GM18505 (cell line): Measurements from ENCODE around the gene PTH1R.
A peak's percentile ranks its signal among the peaks of the same experiment; 100 is the strongest.

Experiments used
- ATAC-seq: cut with Tn5 transposase; IDR thresholded peaks from one replicate; pipeline ENCODE4 v1.9.1; 2021; ENCODE audit not compliant: unreplicated experiment
- POLR2A ChIP-seq: IDR thresholded peaks from 4 replicates; pipeline ENCODE4 v1.6.1; 2011; ENCODE audit warnings: borderline replicate concordance; ENCODE audit not compliant: insufficient read depth, insufficient read length; ENCODE audit errors: extremely low read depth

PTH1R gene

GRCh38 chr3:46930166-46930944, 52.8 kb downstream of the PTH1R start:
- ATAC-seq: no peak
- peak; percentile 39 for TF ChIP-seq POLR2A

DNA sequence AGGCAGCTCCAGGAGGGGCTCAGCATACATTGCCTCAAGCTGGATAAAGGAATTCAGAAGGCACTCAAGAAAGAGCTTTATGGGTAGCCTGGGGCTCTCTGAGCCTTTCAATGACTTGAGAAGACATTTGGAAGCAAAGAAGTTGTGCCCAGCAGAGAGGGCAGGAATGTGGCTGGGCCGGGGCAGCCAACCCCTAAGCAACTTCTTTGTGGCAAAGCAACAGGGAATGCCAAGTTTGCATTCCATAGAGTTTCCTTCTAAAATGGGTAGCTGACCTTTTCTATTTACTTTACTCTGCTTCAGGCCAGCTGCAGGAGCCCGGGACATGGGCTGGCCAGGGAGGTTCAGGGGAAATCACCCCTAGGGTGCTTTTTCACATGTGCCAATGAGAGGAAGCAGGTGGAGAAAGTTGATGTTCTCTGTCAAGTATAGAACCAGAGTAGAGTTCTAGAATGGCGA, 53.5 kb downstream of the PTH1R start:
- no peak for TF ChIP-seq POLR2A

DNA sequence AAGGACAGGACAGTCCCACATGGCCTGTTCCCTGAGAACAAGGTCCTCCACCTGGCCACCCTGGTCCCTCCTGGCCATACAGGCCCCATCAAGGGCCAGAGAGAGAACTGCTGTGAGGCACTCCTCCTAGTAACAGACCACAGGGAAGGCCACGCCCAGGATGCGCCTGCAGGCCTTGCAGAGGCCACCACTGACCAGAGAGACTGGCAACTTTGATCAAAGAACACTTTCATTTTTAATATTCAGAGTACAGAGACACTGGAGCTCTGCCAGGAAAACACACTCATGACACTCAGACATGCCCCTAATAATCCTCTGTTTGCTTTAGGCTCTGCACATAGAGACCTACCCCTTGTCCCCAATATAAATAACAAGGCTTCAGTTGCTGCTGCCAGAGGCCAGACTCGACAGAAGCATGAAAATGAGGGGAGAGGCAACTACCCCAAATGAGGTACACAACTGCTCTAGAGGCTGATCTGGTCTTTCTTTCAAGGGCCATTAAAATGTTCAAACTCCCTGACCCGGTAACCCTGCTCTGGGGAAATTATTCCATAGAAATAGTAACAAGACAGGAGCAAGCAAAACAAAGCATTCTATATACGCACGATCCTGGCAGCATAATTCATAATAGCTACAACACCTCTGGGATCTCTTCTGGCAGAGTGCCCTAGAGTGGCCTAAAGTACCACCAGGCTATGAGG, 54.3 kb downstream of the PTH1R start:
- no peak for ATAC-seq

More for the DNA sequence above, 53.5 kb downstream of the PTH1R start:
- ATAC-seq: no peak

DNA sequence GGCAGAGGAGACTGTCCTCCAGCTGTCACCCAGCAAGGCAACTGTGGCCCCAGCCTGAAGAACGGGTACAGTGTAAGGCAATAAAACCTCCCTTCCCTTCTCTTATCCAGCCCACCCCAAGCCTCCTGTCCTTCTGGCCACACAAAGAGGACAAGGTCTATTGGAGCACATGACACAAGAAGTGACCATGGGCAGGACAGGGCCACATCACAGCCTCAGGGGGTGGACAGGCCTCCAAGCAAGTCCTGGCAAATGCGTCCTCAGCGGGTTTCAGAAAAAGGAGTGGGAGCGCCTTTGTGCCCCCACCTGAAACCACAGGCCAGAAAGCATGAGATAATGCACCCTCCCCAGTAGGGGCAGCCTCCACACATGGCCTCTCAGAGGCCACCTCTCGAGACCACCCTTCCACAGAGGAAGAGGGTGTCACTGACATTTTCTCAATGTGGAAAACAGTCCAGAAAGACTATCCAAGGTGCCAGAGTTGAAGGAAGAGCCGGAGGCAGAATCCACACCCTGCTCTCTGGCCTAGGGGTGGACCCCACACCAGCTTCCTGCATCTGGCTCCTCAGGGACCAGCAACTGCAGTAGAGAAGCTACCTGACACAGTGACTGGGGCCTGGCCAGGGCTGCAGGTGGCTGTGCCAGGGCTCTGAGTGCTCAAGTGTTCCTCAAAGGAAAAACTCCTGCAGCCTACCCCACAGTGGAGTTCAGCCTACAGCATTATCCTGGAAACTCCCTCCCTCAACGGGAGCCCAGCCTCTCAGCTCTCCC, 55.1 kb downstream of the PTH1R start:
- TF ChIP-seq POLR2A: no peak
- no peak for ATAC-seq

More for the DNA sequence above, 54.3 kb downstream of the PTH1R start:
- TF ChIP-seq POLR2A: no peak

GRCh38 chr3:46933261-46933660, 55.7 kb downstream of the PTH1R start:
- no peak for TF ChIP-seq POLR2A
- no peak for ATAC-seq

- no peak for TF ChIP-seq POLR2A
- ATAC-seq: no peak
These were observed 56.6 kb downstream of the PTH1R start for GRCh38 chr3:46934072-46934471.

DNA sequence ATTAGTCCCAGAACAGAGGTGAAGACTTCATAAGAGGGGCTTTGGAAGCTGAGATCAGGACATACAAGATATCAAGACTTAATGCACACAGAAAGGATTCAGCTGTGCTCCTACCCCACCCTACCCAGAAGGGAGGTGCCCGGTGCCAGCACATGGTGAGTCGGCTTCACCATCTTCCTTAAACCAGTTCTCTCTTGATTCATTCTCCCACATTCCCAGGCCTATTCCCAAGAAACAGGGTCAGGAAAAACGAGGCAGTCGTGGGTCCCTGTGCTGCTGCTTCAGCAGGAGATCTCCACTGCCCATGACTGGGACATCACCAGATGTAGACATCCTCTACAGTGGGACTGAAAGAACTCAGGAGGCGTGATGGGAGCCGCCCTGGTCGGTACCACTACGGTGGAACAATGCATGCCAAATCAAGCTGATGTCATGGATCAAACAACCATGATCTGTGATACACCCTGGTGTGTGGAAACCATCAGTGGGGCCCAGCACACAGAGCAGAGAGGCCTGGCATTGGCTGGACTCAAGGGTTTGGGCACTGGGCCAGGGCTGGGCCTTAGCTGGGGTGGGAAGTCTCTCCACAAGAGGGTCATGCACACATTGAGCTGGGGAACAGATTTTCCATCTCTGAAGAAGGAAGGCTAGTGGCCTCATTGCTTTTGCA, 57.1 kb downstream of the PTH1R start:
- no peak for ATAC-seq
- no peak for TF ChIP-seq POLR2A

DNA sequence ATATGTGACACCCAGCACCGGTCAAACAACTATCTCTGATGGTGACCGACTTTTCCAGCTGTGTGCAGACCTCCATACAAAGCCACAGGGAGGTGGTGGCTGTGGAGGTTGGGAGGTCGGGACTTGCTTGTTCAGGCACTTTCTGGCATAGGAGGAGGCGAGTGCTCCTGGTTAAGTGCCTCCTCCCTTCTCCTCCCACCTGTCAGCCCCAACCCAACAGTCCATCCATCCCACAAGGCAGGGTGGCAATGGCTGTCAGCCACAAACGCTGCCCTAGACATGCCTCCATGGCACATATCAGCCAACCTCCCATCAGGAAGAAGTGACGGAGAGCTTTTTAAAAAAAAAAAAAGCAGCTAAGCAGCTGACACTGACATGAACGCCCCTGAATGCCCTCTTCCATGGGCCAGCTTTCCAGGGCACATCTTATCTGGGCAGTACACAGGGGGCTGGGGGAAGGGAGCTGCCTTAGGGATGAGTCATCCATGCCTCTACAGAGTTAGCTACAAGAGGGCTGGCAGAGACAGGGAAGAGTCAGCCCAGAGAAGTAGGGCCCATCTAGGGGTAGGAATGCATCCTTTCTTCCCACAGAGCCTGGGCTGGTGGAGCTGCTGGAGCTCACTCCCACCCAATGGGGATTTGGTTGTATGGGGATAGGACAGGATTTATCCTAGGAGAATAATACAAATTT, 57.8 kb downstream of the PTH1R start:
- TF ChIP-seq POLR2A: peak; percentile 26

DNA sequence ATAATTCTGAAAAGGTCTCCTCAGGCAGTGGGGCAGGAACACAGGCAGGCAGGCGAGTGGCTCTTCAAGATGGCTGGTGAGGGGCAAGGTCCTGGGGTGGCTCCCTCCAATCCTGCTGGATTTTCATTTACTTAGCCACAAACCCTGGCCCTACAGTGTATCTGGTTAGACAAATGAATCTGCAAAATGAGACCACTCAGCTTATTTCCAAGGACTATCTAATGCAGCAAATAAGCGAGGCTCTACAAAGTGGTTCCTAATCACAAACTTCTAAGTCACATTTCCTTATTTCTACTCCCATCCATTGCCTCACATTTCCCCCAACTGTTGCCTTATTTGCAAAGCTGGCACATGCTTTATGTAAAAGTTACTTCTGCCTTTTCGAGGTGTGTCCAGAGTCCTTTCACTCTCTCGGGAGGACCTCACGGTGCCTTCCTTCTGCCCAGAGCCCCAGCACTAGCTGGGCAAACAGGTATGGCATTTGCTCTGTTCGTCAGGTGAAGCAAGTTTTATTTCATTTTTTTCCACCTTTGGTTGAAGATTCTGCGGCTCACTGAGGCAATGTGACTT, 58.6 kb downstream of the PTH1R start:
- no peak for ATAC-seq
- TF ChIP-seq POLR2A: no peak

More for the DNA sequence above, 57.8 kb downstream of the PTH1R start:
- ATAC-seq: no peak

DNA sequence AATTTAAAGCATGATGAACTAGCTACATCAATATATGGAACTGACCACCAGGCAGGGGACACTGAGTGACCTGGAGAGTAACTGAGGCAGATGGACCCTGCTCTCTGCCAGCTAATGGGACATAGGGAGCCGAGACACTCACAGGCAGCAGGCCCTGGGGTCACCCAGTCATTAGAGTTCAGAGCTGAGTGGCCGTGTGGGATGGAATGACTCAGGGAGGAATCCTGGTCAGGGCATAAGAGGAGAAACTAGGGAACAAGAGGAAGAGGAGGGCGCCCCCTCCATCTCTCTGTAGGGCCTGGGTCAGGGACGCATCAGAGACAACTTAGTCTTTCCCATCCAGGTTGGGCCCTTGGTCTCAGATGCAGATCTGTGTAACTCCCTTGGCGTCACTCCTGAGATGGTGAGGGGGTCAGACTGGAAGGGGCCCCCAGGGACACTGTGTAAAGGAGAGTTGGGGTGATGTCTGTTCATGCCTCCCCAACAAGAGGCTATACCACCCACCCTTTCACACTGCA, 59.3 kb downstream of the PTH1R start:
- no peak for TF ChIP-seq POLR2A
- no peak for ATAC-seq

- no peak for ATAC-seq
- no peak for TF ChIP-seq POLR2A
These were observed 60.6 kb downstream of the PTH1R start for GRCh38 chr3:46938118-46938517.
